IMR-90 (cell line): ENCODE results near the gene AKAP13. TPM values are rescaled to one million over a fixed set of nuclear protein-coding genes. Genes with fewer than 3 reads are reported as not detected.

Experiments used
- ATAC-seq: fragments of 200-7000 bp; cut with Tn5 transposase; 2 replicates; pipeline ENCODE4 v1.9.1; 2020; ENCODE audit warnings: low read depth, mild to moderate bottlenecking, moderate library complexity
- BruUV-seq: library from RNA; stranded (reverse); fragments of 400-500 nt; replicated peaks from 2 replicates; lab custom pipeline; 2021; lab: Mats Ljungman, UMichigan
- CTCF ChIA-PET: fragments of 300-600 bp; formaldehyde crosslinking; extraction: SDS; loops from one replicate; lab custom pipeline; 2021; ENCODE audit warnings: antibody characterized with exemption; lab: Yijun Ruan, JAX
- POLR2A ChIA-PET: fragments of 300-600 bp; sonication (Branson Sonifier 250); formaldehyde crosslinking; loops from one replicate; lab custom pipeline; 2022; ENCODE audit warnings: antibody characterized with exemption; ENCODE audit not compliant: unreplicated experiment; lab: Charles Lee
- DNase-seq: peaks from one replicate; pipeline ENCODE4 v3.0.0; 2013
- H2AFZ ChIP-seq: replicated peaks from 2 replicates; pipeline ENCODE3; 2013; ENCODE audit warnings: low read length, mild to moderate bottlenecking; ENCODE audit not compliant: poor library complexity
- H2AK5ac ChIP-seq: 2 replicates; pipeline ENCODE4 v1.6.1; 2013; ENCODE audit warnings: low read depth, low read length, inconsistent platforms
- H2AK9ac ChIP-seq: replicated peaks from 2 replicates; pipeline ENCODE3; 2013; ENCODE audit warnings: mild to moderate bottlenecking, low read depth, low read length, moderate library complexity; ENCODE audit not compliant: poor library complexity
- H2BK120ac ChIP-seq: 2 replicates; pipeline ENCODE4 v1.6.1; 2013; ENCODE audit warnings: low read depth, low read length, inconsistent platforms
- H2BK15ac ChIP-seq: 3 replicates; pipeline ENCODE4 v1.6.1; 2013; ENCODE audit warnings: low read depth, low read length, inconsistent platforms
- H2BK20ac ChIP-seq: 2 replicates; pipeline ENCODE4 v1.6.1; 2013; ENCODE audit warnings: low read depth, mild to moderate bottlenecking, inconsistent platforms, low read length, moderate library complexity
- H2BK5ac ChIP-seq: 2 replicates; pipeline ENCODE4 v1.6.1; 2013; ENCODE audit warnings: mild to moderate bottlenecking, low read depth, low read length, inconsistent platforms; ENCODE audit not compliant: poor library complexity, severe bottlenecking
- H3K14ac ChIP-seq: replicated peaks from 2 replicates; pipeline ENCODE4 v1.6.1; 2013; ENCODE audit warnings: low read depth, low read length, inconsistent platforms
- H3K18ac ChIP-seq: 2 replicates; pipeline ENCODE4 v1.6.1; 2013; ENCODE audit warnings: low read depth, low read length, control low read depth
- H3K23ac ChIP-seq: 2 replicates; pipeline ENCODE4 v1.6.1; 2013; ENCODE audit warnings: low read depth, low read length, inconsistent platforms
- H3K27ac ChIP-seq: 2 replicates; pipeline ENCODE4 v1.5.1; 2013; ENCODE audit warnings: mild to moderate bottlenecking, control low read depth, low read length; ENCODE audit not compliant: insufficient read depth
- H3K27me3 ChIP-seq: 2 replicates; pipeline ENCODE4 v1.6.1; 2013; ENCODE audit warnings: low read length; ENCODE audit not compliant: control insufficient read depth, insufficient read depth
- H3K36me3 ChIP-seq: 2 replicates; pipeline ENCODE4 v1.6.1; 2013; ENCODE audit warnings: low read length, mixed read lengths; ENCODE audit not compliant: control insufficient read depth, insufficient read depth
- H3K4ac ChIP-seq: 2 replicates; pipeline ENCODE4 v1.6.1; 2013; ENCODE audit warnings: low read depth, low read length, inconsistent platforms
- H3K4me1 ChIP-seq: 2 replicates; pipeline ENCODE4 v1.6.1; 2013; ENCODE audit warnings: low read length, mixed read lengths; ENCODE audit not compliant: control insufficient read depth, insufficient read depth
- H3K4me2 ChIP-seq: 2 replicates; pipeline ENCODE4 v1.6.1; 2013; ENCODE audit warnings: low read depth, mild to moderate bottlenecking, control low read depth, low read length, moderate library complexity
- H3K4me3 ChIP-seq: 2 replicates; pipeline ENCODE4 v1.5.1; 2013; ENCODE audit warnings: low read depth, mild to moderate bottlenecking, control low read depth, low read length, moderate library complexity; ENCODE audit not compliant: insufficient read depth
- H3K56ac ChIP-seq: 2 replicates; pipeline ENCODE4 v1.6.1; 2013; ENCODE audit warnings: low read length, inconsistent platforms; ENCODE audit not compliant: insufficient read depth; ENCODE audit errors: extremely low read depth
- H3K79me1 ChIP-seq, 2 experiments: 2 replicates each; pipeline ENCODE4 v1.6.1; 2013; ENCODE audit warnings: low read length in 2 of 2, inconsistent platforms in 1 of 2, low read depth in 1 of 2
- H3K9ac ChIP-seq: 2 replicates; pipeline ENCODE4 v1.6.1; 2013; ENCODE audit warnings: low read depth, low read length, control low read depth
- H3K9me1 ChIP-seq: 2 replicates; pipeline ENCODE4 v1.6.1; 2013; ENCODE audit warnings: low read length, inconsistent platforms; ENCODE audit not compliant: insufficient read depth
- H3K9me3 ChIP-seq: 2 replicates; pipeline ENCODE4 v1.6.1; 2013; ENCODE audit warnings: low read length; ENCODE audit not compliant: control insufficient read depth, insufficient read depth
- H4K20me1 ChIP-seq: 2 replicates; pipeline ENCODE4 v1.6.1; 2013; ENCODE audit warnings: low read length, inconsistent platforms; ENCODE audit not compliant: insufficient read depth
- H4K5ac ChIP-seq: 2 replicates; pipeline ENCODE4 v1.6.1; 2013; ENCODE audit warnings: mild to moderate bottlenecking, low read depth, low read length, control low read depth
- H4K8ac ChIP-seq, 2 experiments: 2 replicates each; pipeline ENCODE4 v1.6.1; 2013; ENCODE audit warnings: low read depth in 2 of 2, low read length in 2 of 2, control low read depth in 1 of 2, inconsistent platforms in 1 of 2
- H4K91ac ChIP-seq: 2 replicates; pipeline ENCODE4 v1.6.1; 2013; ENCODE audit warnings: low read depth, low read length, inconsistent platforms; ENCODE audit not compliant: insufficient read depth
- BHLHE40 ChIP-seq: fragments of 150-350 bp; IDR thresholded peaks from 2 replicates; pipeline ENCODE4 v1.6.1; 2016; ENCODE audit warnings: mild to moderate bottlenecking, low read depth, low read length
- CEBPB ChIP-seq: IDR thresholded peaks from 2 replicates; pipeline ENCODE4 v1.6.1; 2012; ENCODE audit warnings: low read depth, low read length, improper control_type of control experiment
- CHD1 ChIP-seq: IDR thresholded peaks from 2 replicates; pipeline ENCODE4 v1.6.1; 2012; ENCODE audit warnings: low read depth, low read length, improper control_type of control experiment
- CTCF ChIP-seq: conservative IDR thresholded peaks from 2 replicates; pipeline ENCODE4 v1.5.1; 2012; ENCODE audit warnings: mild to moderate bottlenecking, low read depth, low read length, improper control_type of control experiment
- ELK1 ChIP-seq: fragments of 150-350 bp; IDR thresholded peaks from 2 replicates; pipeline ENCODE4 v1.6.1; 2016; ENCODE audit warnings: low read depth, mild to moderate bottlenecking, low read length, moderate library complexity, borderline replicate concordance
- FOS ChIP-seq: fragments of 150-350 bp; IDR thresholded peaks from 2 replicates; pipeline ENCODE4 v1.6.1; 2016; ENCODE audit warnings: low read depth, low read length
- MAZ ChIP-seq: IDR thresholded peaks from 2 replicates; pipeline ENCODE4 v1.6.1; 2012; ENCODE audit warnings: low read depth, mild to moderate bottlenecking, low read length, improper control_type of control experiment, moderate library complexity, borderline replicate concordance
- NFE2L2 ChIP-seq: fragments of 150-350 bp; IDR thresholded peaks from 2 replicates; pipeline ENCODE4 v1.6.1; 2016; ENCODE audit warnings: low read depth, mild to moderate bottlenecking, low read length
- POLR2A ChIP-seq: IDR thresholded peaks from 2 replicates; pipeline ENCODE4 v1.6.1; 2012; ENCODE audit warnings: mild to moderate bottlenecking, low read depth, low read length
- RAD21 ChIP-seq: IDR thresholded peaks from 2 replicates; pipeline ENCODE4 v1.6.1; 2012; ENCODE audit warnings: low read length, improper control_type of control experiment
- RCOR1 ChIP-seq: IDR thresholded peaks from 2 replicates; pipeline ENCODE4 v1.6.1; 2012; ENCODE audit warnings: mild to moderate bottlenecking, low read length, improper control_type of control experiment; ENCODE audit not compliant: insufficient replicate concordance
- RFX5 ChIP-seq: IDR thresholded peaks from 2 replicates; pipeline ENCODE4 v1.8.0; 2012; ENCODE audit warnings: low read depth, mild to moderate bottlenecking, low read length, moderate library complexity
- SMC3 ChIP-seq: fragments of 150-350 bp; IDR thresholded peaks from 2 replicates; pipeline ENCODE4 v1.6.1; 2016; ENCODE audit warnings: low read depth, mild to moderate bottlenecking, antibody characterized with exemption, low read length, moderate library complexity
- USF2 ChIP-seq: fragments of 150-350 bp; IDR thresholded peaks from 2 replicates; pipeline ENCODE4 v1.6.1; 2017; ENCODE audit warnings: mild to moderate bottlenecking, antibody characterized with exemption, low read length, low read depth
- WGBS, 2 experiments: methylation state at CpG; one replicate each; pipeline versions ENCODE4 v1.1.5 to v1.1.7; 2013; ENCODE audit warnings: missing lambda C conversion rate in 2 of 2; ENCODE audit not compliant: insufficient read length in 1 of 2; ENCODE audit errors: extremely low coverage in 2 of 2; 5-methylcytosine and 5-hydroxymethylcytosine counted together
- dilution Hi-C: fragments of 300-500 bp; cut with HindIII; formaldehyde crosslinking; loops from one replicate; pipeline ENCODE4 v1.14.3; 2018; ENCODE audit warnings: low sequenced_read_pairs; ENCODE audit not compliant: unreplicated experiment
- in situ Hi-C: fragments of 300-500 bp; cut with MboI; formaldehyde crosslinking; loops from 3 replicates; pipeline ENCODE4 v1.14.3; 2019; ENCODE audit warnings: low sequenced_read_pairs, inconsistent platforms, mixed read lengths
- intact Hi-C: fragments of 100-400 bp; cut with micrococcal nuclease; formaldehyde crosslinking; loops from 2 replicates; pipeline ENCODE4 v1.10.0; 2022
- polyA plus RNA-seq, 3 experiments: library from polyadenylated mRNA; depleted of rRNA; stranded (reverse); fragments of >200 nt; gene quantifications; 2 replicates each; pipeline ENCODE4 v1.2.3, GENCODE V29; 2012; ENCODE audit warnings: low replicate concordance in 1 of 3
- total RNA-seq: library from RNA; depleted of rRNA; stranded (reverse); fragments of >200 nt; gene quantifications from 2 replicates; pipeline ENCODE4 v1.2.3, GENCODE V29; 2012

The AKAP13 gene
- total and polyA plus RNA-seq, 2 of the 4 experiments (the other 2 are of a cell fraction), result 10.4 to 46.4 TPM

GRCh38 chr15:85691350-85692240 lies 311.2 kb downstream of the AKAP13 start:
- BruUV-seq, result no TSS peak
- Histone ChIP-seq H3K9me3 (no peaks in the 10 kb centered on the region), H2BK5ac (no peak overlapping the region), H2AK5ac (no peak overlapping the region), H3K4me2 (no peak overlapping the region), H2BK20ac (no peak overlapping the region), H3K79me1 (peaks cover 13 to 16% of the 10 kb centered on the region in 2 experiments; a peak in 3 of 4 replicates), H4K5ac (no peak overlapping the region), H2AK9ac (no peak overlapping the region), H3K9me1 (peaks cover 6% of the 10 kb centered on the region; the same call in 1 of the 2 replicates), H3K56ac (no peak overlapping the region), H3K27ac (no peak overlapping the region), H2BK120ac (no peak overlapping the region), H3K18ac (no peak overlapping the region), H3K9ac (no peak overlapping the region), H3K4me3 (no peak overlapping the region), H3K27me3 (no peaks in the 10 kb centered on the region), H2AFZ (no peak overlapping the region), H2BK15ac (no peak overlapping the region), H4K8ac (no peak overlapping the region), H3K4ac (no peak overlapping the region), H3K23ac (0 out of 2 replicates have a peak overlapping the region, but pooled peaks have one; percentile 9), H4K20me1 (no peaks in the 10 kb centered on the region), H3K4me1 (peaks cover 2% of the 10 kb centered on the region; the same call in 1 of the 2 replicates), H4K91ac (no peak overlapping the region), H3K14ac (no peak overlapping the region), H3K36me3 (peaks cover 8% of the 10 kb centered on the region)
- DNase-seq (no peak), ATAC-seq (no peak)
- intact Hi-C loops, result no loop called here
- POLR2A ChIA-PET, result no interaction called here
- WGBS, 2 experiments, result 86% methylated on average over 1 of the region's 6 CpGs; no CpG with 5 or more reads in 1 of the 2 experiments
- CTCF ChIA-PET, result interaction anchor here (1.3 kb wide), 1 partner anchor 395 kb away, joined by 3 read pairs; no protein-coding TSS in a partner anchor
- dilution Hi-C loops, result no loop called here
- in situ Hi-C loops, result no loop called here
- TF ChIP-seq RCOR1 (no peak), FOS (no peak), CHD1 (no peak), MAZ (no peak), ELK1 (no peak), CTCF (no peak), BHLHE40 (no peak), CEBPB (no peak), SMC3 (no peak), POLR2A (no peak), NFE2L2 (no peak), RAD21 (no peak), RFX5 (no peak), USF2 (no peak)
